ENCODE measurements around the gene NDUFB10. TPM values are rescaled to one million over a fixed set of nuclear protein-coding genes. Genes with fewer than 3 reads are reported as not detected.

Gene NDUFB10
- total RNA-seq, 1 donor from 2014 or later = 122 TPM

DNA sequence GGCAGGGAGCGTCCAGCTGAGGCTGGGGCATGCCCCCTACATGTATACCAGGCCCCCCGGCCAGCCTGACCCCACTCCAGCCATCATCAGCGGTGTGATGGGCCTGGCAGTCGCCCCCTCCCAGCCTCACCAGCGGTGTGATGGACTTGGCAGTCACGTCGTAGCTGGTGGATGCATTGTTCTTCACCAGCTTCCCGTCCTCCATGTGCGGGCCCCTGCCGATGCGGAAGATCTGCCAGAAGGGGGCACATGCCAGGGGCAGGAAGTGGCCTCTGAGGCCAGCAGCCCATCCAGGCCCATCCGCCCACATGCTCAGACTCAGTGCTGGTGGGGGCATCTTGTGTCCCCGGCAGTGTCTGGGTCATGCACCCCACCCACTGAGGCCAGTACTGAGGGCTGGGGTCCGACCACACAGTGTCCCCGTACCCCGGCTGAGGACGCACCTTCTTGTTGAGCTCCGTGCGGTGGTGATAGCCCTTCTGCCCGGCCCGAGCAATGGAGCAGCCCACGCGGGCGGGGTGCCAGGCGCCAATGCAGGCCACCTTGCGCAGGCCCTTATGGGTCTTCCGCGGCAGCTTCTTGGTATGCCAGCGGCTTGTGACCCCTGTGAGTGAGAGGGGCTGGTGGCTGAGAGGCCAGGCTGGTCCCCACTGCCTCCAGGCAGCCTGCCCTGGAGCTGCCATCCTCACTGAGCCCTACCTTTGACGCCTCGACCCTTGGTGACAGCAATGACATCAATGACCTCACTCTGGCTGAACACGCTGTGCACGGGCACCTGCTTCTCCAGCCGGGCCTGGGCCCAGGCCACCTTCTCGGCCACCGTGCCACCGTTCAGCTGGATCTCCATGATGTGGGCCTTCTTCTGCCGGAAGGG lies 12.6 kb upstream of the NDUFB10 start:
- TF ChIP-seq, protein P1, sequence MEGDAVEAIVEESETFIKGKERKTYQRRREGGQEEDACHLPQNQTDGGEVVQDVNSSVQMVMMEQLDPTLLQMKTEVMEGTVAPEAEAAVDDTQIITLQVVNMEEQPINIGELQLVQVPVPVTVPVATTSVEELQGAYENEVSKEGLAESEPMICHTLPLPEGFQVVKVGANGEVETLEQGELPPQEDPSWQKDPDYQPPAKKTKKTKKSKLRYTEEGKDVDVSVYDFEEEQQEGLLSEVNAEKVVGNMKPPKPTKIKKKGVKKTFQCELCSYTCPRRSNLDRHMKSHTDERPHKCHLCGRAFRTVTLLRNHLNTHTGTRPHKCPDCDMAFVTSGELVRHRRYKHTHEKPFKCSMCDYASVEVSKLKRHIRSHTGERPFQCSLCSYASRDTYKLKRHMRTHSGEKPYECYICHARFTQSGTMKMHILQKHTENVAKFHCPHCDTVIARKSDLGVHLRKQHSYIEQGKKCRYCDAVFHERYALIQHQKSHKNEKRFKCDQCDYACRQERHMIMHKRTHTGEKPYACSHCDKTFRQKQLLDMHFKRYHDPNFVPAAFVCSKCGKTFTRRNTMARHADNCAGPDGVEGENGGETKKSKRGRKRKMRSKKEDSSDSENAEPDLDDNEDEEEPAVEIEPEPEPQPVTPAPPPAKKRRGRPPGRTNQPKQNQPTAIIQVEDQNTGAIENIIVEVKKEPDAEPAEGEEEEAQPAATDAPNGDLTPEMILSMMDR (conservative IDR thresholded peaks at IDR 0.05) = no peak
- no peak overlapping the region for H3K4me3 Mint-ChIP-seq
- no peak for DNase-seq (ENCODE audit: extremely low spot score, unreplicated experiment)
- peaks cover 4% of the 10 kb centered on the region for H3K4me1 Mint-ChIP-seq (ENCODE audit: unreplicated experiment)
- H3K27ac Mint-ChIP-seq = no peak overlapping the region
- H3K36me3 Mint-ChIP-seq = no peaks in the 10 kb centered on the region
- H3K9me3 Mint-ChIP-seq = no peaks in the 10 kb centered on the region
- no peaks in the 10 kb centered on the region for H3K27me3 Mint-ChIP-seq

DNA sequence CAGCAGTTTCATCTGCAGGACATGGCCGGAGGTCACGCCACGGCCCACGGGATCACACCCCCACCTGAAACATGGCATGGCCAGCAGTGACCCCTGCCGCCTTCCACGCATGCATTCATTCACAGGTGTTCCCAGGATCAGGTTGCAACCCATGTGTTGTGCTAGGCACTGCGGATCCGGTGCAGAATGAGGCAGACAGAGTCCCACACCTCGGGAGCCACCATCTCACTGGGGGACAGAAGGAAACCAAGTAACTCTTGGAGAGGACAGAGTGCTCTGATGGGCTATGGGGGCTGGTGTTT lies 12.0 kb upstream of the NDUFB10 start:
- H3K27ac Mint-ChIP-seq = no peak overlapping the region
- H3K4me3 Mint-ChIP-seq = no peak overlapping the region
- H3K27me3 Mint-ChIP-seq = no peaks in the 10 kb centered on the region
- no peak for DNase-seq (ENCODE audit: extremely low spot score, unreplicated experiment)
- H3K4me1 Mint-ChIP-seq (ENCODE audit: unreplicated experiment) = peaks cover 4% of the 10 kb centered on the region
- H3K36me3 Mint-ChIP-seq = no peaks in the 10 kb centered on the region
- no peaks in the 10 kb centered on the region for H3K9me3 Mint-ChIP-seq
- TF ChIP-seq, protein P1 (conservative IDR thresholded peaks at IDR 0.05) = no peak

DNA sequence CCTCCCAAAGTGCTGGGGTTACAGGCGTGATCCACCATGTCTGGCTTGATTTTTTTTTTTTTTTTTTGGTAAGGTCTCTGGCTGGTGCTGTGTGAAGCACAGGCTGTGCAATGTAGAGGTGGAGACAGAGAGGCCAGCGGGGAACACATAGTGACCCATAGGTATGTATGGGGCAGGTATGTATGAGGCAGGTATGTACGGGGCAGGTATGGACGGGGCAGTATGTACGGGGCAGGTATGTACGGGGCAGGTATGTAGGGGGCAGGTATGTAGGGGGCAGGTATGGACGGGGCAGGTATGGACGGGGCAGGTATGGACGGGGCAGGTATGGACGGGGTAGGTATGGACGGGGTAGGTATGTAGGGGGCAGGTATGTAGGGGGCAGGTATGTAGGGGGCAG lies 9.8 kb upstream of the NDUFB10 start:
- Mint-ChIP-seq H3K4me1 (ENCODE audit: unreplicated experiment) (no peaks in the 10 kb centered on the region), H3K36me3 (no peaks in the 10 kb centered on the region), H3K4me3 (no peak overlapping the region), H3K27ac (no peak overlapping the region), H3K9me3 (no peaks in the 10 kb centered on the region), H3K27me3 (no peaks in the 10 kb centered on the region)
- no peak for DNase-seq (ENCODE audit: extremely low spot score, unreplicated experiment)
- TF ChIP-seq, protein P1 (conservative IDR thresholded peaks at IDR 0.05) = no peak

DNA sequence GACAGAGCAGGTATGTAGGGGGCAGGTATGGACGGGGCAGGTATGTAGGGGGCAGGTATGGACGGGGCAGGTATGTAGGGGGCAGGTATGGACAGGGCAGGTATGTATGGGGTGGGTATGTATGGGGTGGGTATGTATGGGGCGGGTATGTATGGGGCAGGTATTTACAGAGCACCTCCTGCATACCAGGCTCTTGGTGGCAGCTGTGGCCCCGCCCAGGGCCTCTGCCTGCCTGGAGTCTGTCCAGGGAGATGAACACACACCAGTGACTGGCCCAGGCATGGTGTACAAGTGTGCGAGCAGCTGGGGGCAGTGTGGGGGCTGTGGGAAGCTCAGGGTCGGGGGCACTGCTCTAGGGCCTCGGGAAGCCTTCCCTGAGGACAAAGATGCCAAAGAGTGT lies 9.3 kb upstream of the NDUFB10 start:
- DNase-seq (ENCODE audit: extremely low spot score, unreplicated experiment) = no peak
- no peaks in the 10 kb centered on the region for H3K36me3 Mint-ChIP-seq
- H3K27me3 Mint-ChIP-seq = no peaks in the 10 kb centered on the region
- H3K4me1 Mint-ChIP-seq (ENCODE audit: unreplicated experiment) = no peaks in the 10 kb centered on the region
- TF ChIP-seq, protein P1 (conservative IDR thresholded peaks at IDR 0.05) = no peak
- no peak overlapping the region for H3K27ac Mint-ChIP-seq
- H3K4me3 Mint-ChIP-seq = no peak overlapping the region
- no peaks in the 10 kb centered on the region for H3K9me3 Mint-ChIP-seq

DNA sequence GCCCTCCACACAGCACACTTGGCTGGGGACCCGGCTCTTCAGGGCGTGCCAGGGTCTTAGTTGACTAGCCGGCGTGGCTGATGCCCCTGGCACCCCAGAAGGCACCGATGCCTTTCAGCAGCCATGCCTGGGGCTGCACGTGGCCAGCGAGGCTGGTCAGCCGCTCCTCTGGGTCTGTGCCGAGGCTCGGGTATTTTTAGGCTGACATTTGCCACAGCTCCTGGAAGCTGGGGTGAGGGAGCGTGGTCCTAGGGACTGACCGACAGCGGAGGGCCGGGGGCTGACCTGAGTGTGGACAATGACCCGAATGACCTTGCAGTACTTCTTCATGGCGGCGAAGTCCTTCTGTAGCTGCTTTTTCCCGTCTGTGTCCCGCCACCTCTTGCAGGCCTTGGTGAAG lies 8.8 kb upstream of the NDUFB10 start:
- no peak overlapping the region for H3K27ac Mint-ChIP-seq
- no peaks in the 10 kb centered on the region for H3K36me3 Mint-ChIP-seq
- H3K4me3 Mint-ChIP-seq = no peak overlapping the region
- H3K9me3 Mint-ChIP-seq = no peaks in the 10 kb centered on the region
- no peak for DNase-seq (ENCODE audit: extremely low spot score, unreplicated experiment)
- TF ChIP-seq, protein P1 (conservative IDR thresholded peaks at IDR 0.05) = no peak
- no peaks in the 10 kb centered on the region for H3K4me1 Mint-ChIP-seq (ENCODE audit: unreplicated experiment)
- no peaks in the 10 kb centered on the region for H3K27me3 Mint-ChIP-seq

Measured in type B pancreatic cell (in vitro differentiated cells).